ENCODE data around the gene PSTPIP2. TPM values are rescaled to one million over a fixed set of nuclear protein-coding genes. Genes with fewer than 3 reads are reported as not detected.
"Not testable (repeated sequence)": the region's sequence is repeated elsewhere in the genome, so short reads cannot be mapped to it uniquely, and the experiment has no call there.

The PSTPIP2 gene
- polyA plus RNA-seq, 4 donors = 9.1 to 13.3 (median 9.9) TPM

- DNase-seq (ENCODE audit: low read depth in 4 of 4, low spot score in 3 of 4) = no peak
These were observed 1.0 kb downstream of the PSTPIP2 start for GRCh38 chr18:46070815-46071652.

- no peak for DNase-seq (ENCODE audit: low read depth in 4 of 4, low spot score in 3 of 4)
These were observed 1.8 kb downstream of the PSTPIP2 start for GRCh38 chr18:46070232-46070631.

- DNase-seq (ENCODE audit: low read depth in 4 of 4, low spot score in 3 of 4) = no peak
These were observed 2.5 kb downstream of the PSTPIP2 start for GRCh38 chr18:46069524-46069923.

GRCh38 chr18:46068763-46069162 lies 3.3 kb downstream of the PSTPIP2 start:
- DNase-seq (ENCODE audit: low read depth in 4 of 4, low spot score in 3 of 4) = no peak

- DNase-seq (ENCODE audit: low read depth in 4 of 4, low spot score in 3 of 4) = no peak
These were observed 4.5 kb downstream of the PSTPIP2 start for GRCh38 chr18:46067438-46068007.

GRCh38 chr18:46062781-46063180 lies 9.3 kb downstream of the PSTPIP2 start:
- DNase-seq (ENCODE audit: low read depth in 4 of 4, low spot score in 3 of 4) = no peak

GRCh38 chr18:46061796-46062195 lies 10.3 kb downstream of the PSTPIP2 start:
- DNase-seq (ENCODE audit: low read depth in 4 of 4, low spot score in 3 of 4) = no peak

- DNase-seq (ENCODE audit: low read depth in 4 of 4, low spot score in 3 of 4) = no peak
These were observed 10.7 kb downstream of the PSTPIP2 start for GRCh38 chr18:46061387-46061786.

GRCh38 chr18:46060359-46060841 lies 11.7 kb downstream of the PSTPIP2 start:
- DNase-seq (ENCODE audit: low read depth in 4 of 4, low spot score in 3 of 4) = no peak

GRCh38 chr18:46055838-46056230 lies 16.2 kb downstream of the PSTPIP2 start:
- no peak for DNase-seq (ENCODE audit: low read depth in 4 of 4, low spot score in 3 of 4)

GRCh38 chr18:46054956-46055837 lies 16.9 kb downstream of the PSTPIP2 start:
- DNase-seq (ENCODE audit: low read depth in 4 of 4, low spot score in 3 of 4) = no peak

- no peak for DNase-seq (ENCODE audit: low read depth in 4 of 4, low spot score in 3 of 4)
These were observed 18.5 kb downstream of the PSTPIP2 start for GRCh38 chr18:46053368-46054095.

- DNase-seq (ENCODE audit: low read depth in 4 of 4, low spot score in 3 of 4) = no peak
These were observed 20.2 kb downstream of the PSTPIP2 start for GRCh38 chr18:46051731-46052461.

- DNase-seq (ENCODE audit: low read depth in 4 of 4, low spot score in 3 of 4) = no peak
These were observed 21.8 kb downstream of the PSTPIP2 start for GRCh38 chr18:46050268-46050667.

- DNase-seq (ENCODE audit: low read depth in 4 of 4, low spot score in 3 of 4) = no peak
These were observed 23.4 kb downstream of the PSTPIP2 start for GRCh38 chr18:46048641-46049040.

- not testable (repeated sequence) for DNase-seq (ENCODE audit: low read depth in 4 of 4, low spot score in 3 of 4)
These were observed 24.7 kb downstream of the PSTPIP2 start for GRCh38 chr18:46047369-46047768.

- no peak for DNase-seq (ENCODE audit: low read depth in 4 of 4, low spot score in 3 of 4)
These were observed 25.4 kb downstream of the PSTPIP2 start for GRCh38 chr18:46046688-46047087.

GRCh38 chr18:46046126-46046525 lies 25.9 kb downstream of the PSTPIP2 start:
- no peak for DNase-seq (ENCODE audit: low read depth in 4 of 4, low spot score in 3 of 4)

- no peak for DNase-seq (ENCODE audit: low read depth in 4 of 4, low spot score in 3 of 4)
These were observed 29.4 kb downstream of the PSTPIP2 start for GRCh38 chr18:46042571-46043123.

- no peak for DNase-seq (ENCODE audit: low read depth in 4 of 4, low spot score in 3 of 4)
These were observed 31.3 kb downstream of the PSTPIP2 start for GRCh38 chr18:46040747-46041104.
